GM18870 (cell line): ENCODE measurements around the gene URGCP.
A peak's percentile ranks its signal among the peaks of the same experiment; 100 is the strongest.

Source experiments
- ATAC-seq: cut with Tn5 transposase; IDR thresholded peaks from one replicate; pipeline ENCODE4 v1.9.1; 2021; ENCODE audit warnings: moderate library complexity; ENCODE audit not compliant: unreplicated experiment

The URGCP gene

GRCh38 chr7:43876976-43877745 is 29.2 kb downstream of the URGCP start:
- no peak for ATAC-seq

DNA sequence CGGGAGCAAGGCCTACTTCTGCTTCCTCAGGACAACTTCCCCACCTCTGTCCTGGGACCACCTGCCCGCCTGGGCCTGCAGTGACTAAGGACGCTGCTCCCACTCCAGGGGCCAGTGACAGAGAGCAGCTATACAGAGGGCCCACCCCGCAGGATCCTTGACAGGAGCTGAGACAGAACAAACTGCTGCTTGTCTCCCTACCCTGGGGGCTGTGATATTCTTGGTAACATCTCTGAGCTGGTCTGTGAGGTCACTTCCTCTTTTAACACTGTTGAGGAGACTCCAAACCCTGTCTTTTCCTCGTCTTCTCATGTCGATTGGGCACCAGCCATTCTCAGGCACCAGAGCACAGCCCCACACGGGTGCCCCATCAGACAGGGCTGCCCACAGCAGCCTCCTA is 30.2 kb downstream of the URGCP start:
- ATAC-seq, result no peak

DNA sequence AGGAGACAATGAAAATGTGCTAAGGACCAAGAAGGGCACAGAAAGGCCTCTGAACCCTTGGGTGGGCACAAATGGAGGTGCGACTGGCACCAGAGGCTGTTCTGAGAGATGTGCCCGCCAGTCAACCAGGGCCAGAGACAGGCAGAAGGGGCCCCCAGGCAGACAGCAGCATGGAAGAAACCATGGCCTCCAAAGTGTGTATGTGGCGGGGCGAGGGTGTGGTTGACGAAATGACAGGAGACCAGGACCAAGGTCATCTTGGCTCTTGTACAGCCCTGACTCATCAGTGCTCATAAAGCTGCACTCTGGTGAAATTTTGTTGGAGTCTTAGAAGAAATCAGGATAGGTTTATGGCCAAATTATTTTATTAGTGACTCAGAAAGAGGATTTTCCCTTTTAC is 33.1 kb downstream of the URGCP start:
- ATAC-seq, result no peak

DNA sequence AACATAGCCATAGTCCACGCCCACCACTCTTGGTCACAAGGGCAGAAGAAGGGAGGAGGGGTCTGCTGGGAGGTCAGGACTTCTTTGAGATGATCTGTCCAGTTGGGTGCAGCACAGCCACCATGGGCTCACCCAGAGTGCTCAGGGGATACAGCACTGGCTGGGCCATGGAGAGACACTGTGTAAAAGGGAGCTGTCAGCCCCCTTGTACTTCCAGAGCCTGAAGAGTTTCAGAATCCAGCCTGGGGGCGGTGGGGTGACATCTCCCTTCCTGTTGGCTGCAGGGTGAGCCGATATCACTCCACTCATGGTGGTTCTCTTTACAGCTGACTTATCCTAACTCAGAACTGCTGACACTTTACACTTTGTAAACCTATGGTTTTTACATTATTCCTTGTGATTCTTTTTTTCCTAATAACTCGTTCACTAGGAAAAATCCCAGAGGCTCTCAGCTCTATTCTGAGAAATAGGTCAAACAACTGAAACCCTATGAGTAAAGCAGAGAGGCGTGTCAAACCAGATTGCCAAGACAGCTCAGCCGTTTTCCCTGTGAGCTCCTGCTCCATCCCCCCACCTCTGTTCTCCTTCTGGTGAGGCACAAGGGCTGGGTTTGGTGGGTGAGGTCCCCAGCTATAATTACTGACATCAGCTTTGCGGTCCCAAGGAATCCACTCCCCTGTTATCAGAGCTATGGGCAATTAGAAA is 33.8 kb downstream of the URGCP start:
- ATAC-seq, result no peak

GRCh38 chr7:43871064-43871463 is 35.3 kb downstream of the URGCP start:
- no peak for ATAC-seq

- no peak for ATAC-seq
Observed at GRCh38 chr7:43870316-43870715, 36.1 kb downstream of the URGCP start.

GRCh38 chr7:43869867-43870240 is 36.5 kb downstream of the URGCP start:
- ATAC-seq, result peak; percentile 28

- ATAC-seq, result peak; percentile 88
Observed at GRCh38 chr7:43869006-43869866, 37.2 kb downstream of the URGCP start, which contains the start of gene MRPS24. Gene MRPS24, minus strand, starts transcription at chr7:43869517. Its CDS starts 22 bp downstream, at chr7:43869495.

DNA sequence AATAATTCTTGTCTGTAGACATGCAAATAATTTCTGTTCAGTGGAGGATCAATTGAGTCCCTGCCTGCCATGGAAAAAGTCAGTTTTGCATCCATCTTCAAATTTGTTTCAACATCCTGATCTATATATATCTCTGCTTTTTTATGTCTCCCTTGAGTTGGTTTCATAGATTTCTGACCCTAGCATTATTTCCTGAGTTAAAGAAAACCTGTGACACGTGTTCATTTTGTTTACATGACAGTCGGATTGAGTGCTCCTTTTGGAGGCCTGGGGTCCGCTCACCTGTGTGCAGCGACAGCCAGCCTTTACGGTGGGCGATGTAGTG is 37.8 kb downstream of the URGCP start:
- no peak for ATAC-seq

- ATAC-seq, result no peak
Observed at GRCh38 chr7:43868181-43868580, 38.2 kb downstream of the URGCP start.

- no peak for ATAC-seq
Observed at GRCh38 chr7:43865277-43865676, 41.1 kb downstream of the URGCP start.

- ATAC-seq, result no peak
Observed at GRCh38 chr7:43864126-43864525, 42.3 kb downstream of the URGCP start.

- no peak for ATAC-seq
Observed at GRCh38 chr7:43856996-43857395, 49.4 kb downstream of the URGCP start.

- no peak for ATAC-seq
Observed at GRCh38 chr7:43856316-43856715, 50.1 kb downstream of the URGCP start.

DNA sequence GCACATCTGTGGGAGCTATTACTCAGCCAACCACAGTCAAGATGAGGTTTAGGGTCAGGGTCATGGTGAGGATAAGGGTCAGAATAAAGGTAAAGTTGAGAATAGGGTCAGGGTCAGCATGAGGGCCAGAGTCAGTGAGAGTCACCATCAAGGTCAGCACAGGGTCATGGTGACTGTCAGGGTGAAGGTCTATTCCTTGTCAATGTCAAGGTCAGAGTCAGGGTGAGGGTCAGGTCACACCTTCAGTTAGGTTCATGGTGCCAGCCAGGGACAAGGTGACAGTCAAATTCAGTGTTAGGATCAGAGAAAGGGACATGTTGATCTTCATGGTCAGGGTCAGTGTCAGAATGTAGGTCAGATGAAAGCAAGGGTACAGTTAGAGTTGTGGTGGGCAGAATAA is 51.2 kb downstream of the URGCP start:
- no peak for ATAC-seq

DNA sequence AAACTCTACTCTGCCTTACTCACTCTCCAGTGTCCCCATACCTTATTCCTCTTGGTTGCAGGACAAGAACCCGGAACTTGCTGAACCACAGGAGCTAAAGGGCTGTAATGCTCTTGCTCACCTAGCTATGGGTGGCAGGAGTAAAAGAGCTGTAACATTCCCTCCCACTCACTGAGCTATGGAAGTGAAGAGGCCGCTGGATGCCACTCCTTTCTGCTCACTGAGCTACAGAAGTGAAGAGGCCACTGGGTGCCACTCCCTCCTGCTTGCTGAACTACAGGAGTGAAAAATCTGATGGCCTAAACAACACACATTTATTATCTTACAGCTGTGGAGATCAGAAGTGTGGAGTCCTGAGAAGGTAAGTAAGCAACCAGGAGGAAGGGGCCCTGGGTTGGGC is 54.6 kb downstream of the URGCP start:
- ATAC-seq, result no peak

- ATAC-seq, result no peak
Observed at GRCh38 chr7:43850348-43851116, 55.9 kb downstream of the URGCP start.

GRCh38 chr7:43849047-43849446 is 57.3 kb downstream of the URGCP start:
- no peak for ATAC-seq

GRCh38 chr7:43847496-43847895 is 58.9 kb downstream of the URGCP start:
- no peak for ATAC-seq

- no peak for ATAC-seq
Observed at GRCh38 chr7:43844662-43845061, 61.7 kb downstream of the URGCP start.

- ATAC-seq, result no peak
Observed at GRCh38 chr7:43844257-43844656, 62.1 kb downstream of the URGCP start.
